GM18867 (cell line): Measurements from ENCODE around the gene NEIL1.
"Not testable (repeated sequence)": the region's sequence is repeated elsewhere in the genome, so short reads cannot be mapped to it uniquely, and the experiment has no call there.

ENCODE experiments used
- ATAC-seq: cut with Tn5 transposase; IDR thresholded peaks from one replicate; pipeline ENCODE4 v1.9.1; 2021; ENCODE audit warnings: mild to moderate bottlenecking, moderate library complexity; ENCODE audit not compliant: unreplicated experiment

NEIL1 gene

DNA sequence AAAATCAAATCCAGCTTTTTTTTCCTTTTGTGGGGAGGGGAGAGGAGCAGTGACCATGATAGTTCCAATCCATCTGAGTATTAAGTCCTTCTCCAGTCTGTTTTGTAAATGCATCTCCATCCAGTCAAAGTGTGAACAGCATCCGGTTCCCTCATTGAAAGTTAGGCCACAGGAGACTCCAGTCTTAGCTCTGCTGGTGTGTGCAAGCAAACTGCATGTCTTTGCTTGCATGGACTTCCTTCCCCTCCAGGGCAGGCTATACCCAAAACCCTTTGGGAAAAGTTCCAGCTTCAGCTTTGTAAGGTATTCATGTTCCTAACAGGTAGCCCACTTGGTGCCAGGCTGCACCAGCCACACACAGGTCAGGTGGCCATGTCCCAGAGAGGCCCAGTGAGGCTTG, 24.6 kb downstream of the NEIL1 start:
- ATAC-seq: no peak

DNA sequence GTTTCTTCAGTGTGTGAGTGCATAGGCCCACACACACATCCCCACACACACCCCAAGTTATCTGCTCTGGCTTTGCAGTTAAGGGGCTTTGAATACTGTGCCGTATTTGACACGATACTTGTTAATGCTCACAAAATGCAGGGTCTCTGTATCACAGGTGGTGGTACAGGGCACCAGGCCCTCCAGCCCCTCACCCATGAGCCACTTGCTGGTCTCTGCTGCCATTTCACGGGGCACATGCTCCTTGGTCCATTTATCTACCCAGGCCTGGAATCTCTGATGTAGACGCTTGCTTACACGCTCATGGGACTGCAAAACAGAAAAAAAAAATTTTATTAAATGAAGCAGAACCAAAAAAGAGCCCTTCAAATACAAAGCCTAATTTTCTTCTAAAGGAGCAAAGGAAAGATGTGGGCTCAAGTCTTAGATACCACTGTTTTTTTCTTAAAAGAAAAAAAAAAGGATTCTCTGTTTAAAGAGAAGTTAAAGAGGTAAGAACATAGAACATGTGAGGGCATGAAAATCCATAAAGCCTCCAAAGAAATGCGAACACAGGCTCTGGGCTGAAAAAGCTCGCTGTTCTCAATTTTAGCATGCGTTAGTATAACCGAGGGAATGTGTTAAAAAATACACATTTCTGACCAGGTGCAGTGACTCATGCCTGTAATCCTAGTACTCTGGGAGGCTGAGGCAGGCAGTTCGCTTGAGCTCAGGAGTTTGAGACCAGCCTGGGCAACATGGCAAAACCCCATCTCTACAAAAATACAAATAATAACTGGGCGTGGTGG, 25.3 kb downstream of the NEIL1 start:
- no peak for ATAC-seq

DNA sequence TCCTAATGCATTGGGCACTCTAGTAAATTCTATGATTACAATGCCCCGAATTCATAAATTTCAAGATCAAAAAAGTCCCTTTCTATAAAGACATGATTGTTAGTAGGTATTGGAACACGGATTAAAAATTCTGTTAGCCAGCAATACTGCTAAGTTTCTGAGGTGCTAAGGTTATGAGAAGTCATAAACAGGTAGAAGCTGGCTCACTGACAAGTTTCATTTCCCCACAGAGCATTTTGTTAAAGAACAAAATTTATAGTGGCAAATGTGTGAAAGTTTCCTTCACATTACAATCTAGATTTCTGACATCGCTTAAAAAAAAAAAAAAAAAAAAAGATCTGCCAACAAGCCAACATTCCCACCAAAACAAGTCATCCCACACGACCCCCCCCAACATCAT, 33.9 kb downstream of the NEIL1 start:
- ATAC-seq: no peak

DNA sequence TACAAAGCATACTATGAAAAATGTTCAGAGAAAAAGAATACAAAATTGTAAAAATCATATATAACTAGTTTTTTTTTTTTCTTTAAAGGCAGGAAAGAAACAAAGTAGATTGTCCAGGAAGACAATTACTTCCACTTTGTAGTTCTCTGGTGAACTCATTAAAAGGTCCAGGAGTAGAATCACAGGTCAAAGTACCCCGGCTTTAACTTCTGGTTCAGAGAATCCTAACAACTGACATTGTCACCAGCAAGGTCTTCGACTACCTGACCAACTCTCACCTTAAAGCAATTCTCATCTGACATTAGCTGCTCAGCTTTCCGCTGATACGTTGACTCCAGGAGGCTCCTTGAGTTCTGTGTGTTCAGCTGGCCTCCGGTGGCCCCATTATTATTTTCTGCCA, 37.1 kb downstream of the NEIL1 start:
- not testable (repeated sequence) for ATAC-seq

DNA sequence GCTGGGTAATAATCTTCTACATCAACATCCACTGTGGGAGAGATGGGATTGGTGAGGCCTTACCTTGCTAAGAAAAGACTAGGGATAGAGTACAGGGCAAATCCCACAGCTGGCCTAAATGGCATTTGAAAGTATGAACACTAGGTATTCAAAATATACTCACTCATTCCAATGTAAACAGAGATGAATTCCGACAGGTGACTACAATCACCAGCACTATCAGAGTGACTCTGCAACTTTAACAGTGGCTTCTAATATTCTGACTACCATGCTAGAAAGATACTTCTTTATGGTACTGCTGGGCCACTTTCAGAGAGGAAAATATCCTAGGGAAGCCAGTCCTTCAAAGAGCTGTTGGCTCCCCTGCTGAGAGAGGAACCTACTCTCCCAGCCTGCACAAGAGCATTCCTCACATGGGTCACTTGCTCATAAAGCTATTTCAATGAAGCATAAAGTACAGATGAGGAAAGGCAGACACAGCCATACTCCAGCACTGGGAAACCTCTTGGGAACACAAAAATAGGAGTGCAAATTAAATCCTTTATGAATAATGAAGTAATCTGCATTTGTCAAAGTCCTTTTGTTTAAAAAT, 43.0 kb downstream of the NEIL1 start:
- no peak for ATAC-seq

DNA sequence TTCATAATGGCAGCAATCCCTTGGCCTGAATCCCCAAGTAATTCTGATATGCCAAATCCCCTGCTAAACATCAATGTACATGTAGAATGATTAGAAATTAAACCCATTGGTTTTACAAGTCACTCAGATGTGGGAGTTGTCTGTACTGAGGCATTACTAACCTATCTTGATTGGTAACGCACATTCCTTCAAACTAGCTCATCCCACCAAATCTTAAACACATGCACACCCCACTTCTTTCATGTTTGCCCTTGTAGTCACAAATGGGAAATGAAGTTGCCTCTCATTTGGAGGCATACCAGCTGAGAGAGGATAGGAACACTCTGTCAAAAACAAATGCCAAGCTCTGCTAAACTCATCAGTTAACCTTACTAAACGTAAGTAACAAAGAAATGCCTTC, 50.7 kb downstream of the NEIL1 start:
- no peak for ATAC-seq

DNA sequence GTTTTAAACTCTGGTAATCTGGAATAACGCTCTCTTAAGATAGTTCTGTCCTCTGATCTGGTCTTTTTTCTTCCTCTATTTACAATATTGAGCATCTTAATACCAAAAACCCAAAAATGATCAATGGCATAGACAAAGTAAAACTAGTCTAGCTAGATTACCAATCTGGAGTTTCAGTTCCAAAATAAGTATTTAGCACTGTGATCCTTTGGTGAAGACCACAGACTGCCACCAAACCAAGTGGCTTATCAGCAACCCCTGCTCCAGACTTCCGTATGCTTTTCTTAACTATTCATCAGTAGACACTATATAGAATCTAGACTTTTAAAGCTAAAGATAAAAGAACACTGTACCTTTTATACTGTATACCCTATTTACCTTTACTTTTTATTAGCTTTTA, 57.1 kb downstream of the NEIL1 start:
- ATAC-seq: no peak
